RPMI7951 (cell line): ENCODE data around the gene TENM3. TPM values are rescaled to one million over a fixed set of nuclear protein-coding genes. Genes with fewer than 3 reads are reported as not detected.

ENCODE experiments used
- DNase-seq: peaks from one replicate; pipeline ENCODE4 v3.0.0-alpha.2; 2012; ENCODE audit warnings: low read depth
- total RNA-seq: library from RNA; depleted of rRNA; stranded (reverse); fragments of >200 nt; shearing (Covaris generic); gene quantifications from 2 replicates; pipeline ENCODE4 v1.2.3, GENCODE V29; 2014

Gene TENM3
- total RNA-seq, 1 experiment from 2014 or later = 20.1 TPM

- no peak for DNase-seq
Observed at GRCh38 chr4:182449930-182450439, 206.8 kb downstream of the TENM3 start.

GRCh38 chr4:182451441-182451840, 208.2 kb downstream of the TENM3 start:
- no peak for DNase-seq

GRCh38 chr4:182453830-182454229, 210.6 kb downstream of the TENM3 start:
- no peak for DNase-seq

GRCh38 chr4:182454440-182455013, 211.3 kb downstream of the TENM3 start:
- DNase-seq = no peak

- DNase-seq = no peak
Observed at GRCh38 chr4:182465114-182465513, 221.9 kb downstream of the TENM3 start.

- DNase-seq = no peak
Observed at GRCh38 chr4:182465979-182466378, 222.8 kb downstream of the TENM3 start.

- no peak for DNase-seq
Observed at GRCh38 chr4:182470215-182470614, 227.0 kb downstream of the TENM3 start.

GRCh38 chr4:182475539-182475938, 232.3 kb downstream of the TENM3 start:
- DNase-seq = no peak

GRCh38 chr4:182478475-182478874, 235.3 kb downstream of the TENM3 start:
- peak; percentile 42 for DNase-seq

GRCh38 chr4:182483685-182484084, 240.5 kb downstream of the TENM3 start:
- no peak for DNase-seq

- peak; percentile 16 for DNase-seq
Observed at GRCh38 chr4:182486881-182487280, 243.7 kb downstream of the TENM3 start.

- DNase-seq = no peak
Observed at GRCh38 chr4:182488896-182489295, 245.7 kb downstream of the TENM3 start.

- no peak for DNase-seq
Observed at GRCh38 chr4:182489607-182490006, 246.4 kb downstream of the TENM3 start.

GRCh38 chr4:182491719-182492118, 248.5 kb downstream of the TENM3 start:
- DNase-seq = no peak

GRCh38 chr4:182492423-182492822, 249.2 kb downstream of the TENM3 start:
- DNase-seq = peak; percentile 69

GRCh38 chr4:182493377-182493776, 250.2 kb downstream of the TENM3 start:
- DNase-seq = no peak

- DNase-seq = no peak
Observed at GRCh38 chr4:182494103-182494502, 250.9 kb downstream of the TENM3 start.

GRCh38 chr4:182495031-182495430, 251.8 kb downstream of the TENM3 start:
- DNase-seq = no peak

- DNase-seq = no peak
Observed at GRCh38 chr4:182495645-182496385, 252.6 kb downstream of the TENM3 start.

GRCh38 chr4:182496408-182496807, 253.2 kb downstream of the TENM3 start:
- DNase-seq = no peak

GRCh38 chr4:182502064-182502463, 258.9 kb downstream of the TENM3 start:
- no peak for DNase-seq

GRCh38 chr4:182504463-182504862, 261.3 kb downstream of the TENM3 start:
- no peak for DNase-seq

- DNase-seq = no peak
Observed at GRCh38 chr4:182507805-182508204, 264.6 kb downstream of the TENM3 start.
